ENCODE results near the gene LONP1.
"Not testable (repeated sequence)": the region's sequence is repeated elsewhere in the genome, so short reads cannot be mapped to it uniquely, and the experiment has no call there.

LONP1 gene

GRCh38 chr19:5691822-5692722 is 27.9 kb downstream of the LONP1 start:
- no peak for DNase-seq

GRCh38 chr19:5690955-5691821 is 28.8 kb downstream of the LONP1 start:
- DNase-seq = peak; percentile 38

- DNase-seq = peak; percentile 99
These were observed 29.6 kb downstream of the LONP1 start, which contains the start of gene RPL36 for GRCh38 chr19:5690125-5690954. Gene RPL36, plus strand, starts transcription at chr19:5690295. Its CDS starts 213 bp downstream, at chr19:5690508.

- not testable (repeated sequence) for DNase-seq
These were observed 31.6 kb downstream of the LONP1 start for GRCh38 chr19:5688262-5688881.

- DNase-seq = no peak
These were observed 32.4 kb downstream of the LONP1 start for GRCh38 chr19:5687360-5688198.

GRCh38 chr19:5686647-5687359 is 33.1 kb downstream of the LONP1 start:
- DNase-seq = peak; percentile 99

- DNase-seq = no peak
These were observed 33.7 kb downstream of the LONP1 start for GRCh38 chr19:5686326-5686646.

- no peak for DNase-seq
These were observed 35.1 kb downstream of the LONP1 start for GRCh38 chr19:5684694-5685430.

GRCh38 chr19:5683177-5683886 is 36.6 kb downstream of the LONP1 start:
- DNase-seq = no peak

GRCh38 chr19:5682107-5682482 is 37.9 kb downstream of the LONP1 start:
- DNase-seq = no peak

GRCh38 chr19:5681391-5682106 is 38.4 kb downstream of the LONP1 start:
- no peak for DNase-seq

GRCh38 chr19:5680437-5681368 is 39.2 kb downstream of the LONP1 start, which contains the start of the genes HSD11B1L and MICOS13:
Gene HSD11B1L, plus strand, starts transcription at chr19:5681027. Its CDS starts 3,806 bp downstream, at chr19:5684833.
Gene MICOS13, minus strand, starts transcription at chr19:5680516. Its CDS starts 30 bp downstream, at chr19:5680486.
- DNase-seq = peak; percentile 98

GRCh38 chr19:5680084-5680436 is 39.9 kb downstream of the LONP1 start:
- peak; percentile 31 for DNase-seq

GRCh38 chr19:5679289-5680083 is 40.5 kb downstream of the LONP1 start:
- no peak for DNase-seq

- DNase-seq = no peak
These were observed 41.8 kb downstream of the LONP1 start for GRCh38 chr19:5678071-5678718.

- DNase-seq = no peak
These were observed 42.4 kb downstream of the LONP1 start for GRCh38 chr19:5677580-5677979.

All from CD4-positive, alpha-beta T cell treated with Interleukin-17A for 4 hours (primary cell).